Activated effector memory CD4-positive, alpha-beta T cell treated with Interleukin-2 at 50 U/mL for 16 hours (primary cell): ENCODE results near the gene CCDC148.

ENCODE experiments used
- DNase-seq: peaks from one replicate; pipeline ENCODE4 v3.0.0-alpha.2; 2020

CCDC148 gene

GRCh38 chr2:158204741-158205165 lies 251.8 kb downstream of the CCDC148 start:
- DNase-seq: no peak

GRCh38 chr2:158202161-158202815 lies 254.3 kb downstream of the CCDC148 start:
- no peak for DNase-seq

- no peak for DNase-seq
These were observed 256.5 kb downstream of the CCDC148 start for GRCh38 chr2:158199928-158200650.

DNA sequence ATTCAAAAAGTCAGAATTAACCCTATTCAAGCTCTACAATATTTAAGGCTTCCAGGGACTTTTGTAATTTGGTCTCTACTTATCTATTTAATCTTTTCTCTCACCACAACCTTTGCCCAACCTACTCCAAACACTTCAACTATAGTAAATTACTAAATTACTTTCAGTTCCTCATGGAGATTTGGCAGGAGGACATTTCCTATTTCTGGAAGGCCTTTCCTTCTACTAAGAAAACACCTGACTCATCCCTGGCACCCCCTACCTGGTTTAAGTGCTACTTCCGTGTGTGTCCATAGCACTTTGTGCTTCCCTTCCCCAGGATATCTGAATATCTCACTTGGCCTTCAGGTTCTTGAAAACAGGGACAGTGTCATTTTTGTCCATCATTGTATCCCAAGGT lies 258.6 kb downstream of the CCDC148 start:
- DNase-seq: no peak

DNA sequence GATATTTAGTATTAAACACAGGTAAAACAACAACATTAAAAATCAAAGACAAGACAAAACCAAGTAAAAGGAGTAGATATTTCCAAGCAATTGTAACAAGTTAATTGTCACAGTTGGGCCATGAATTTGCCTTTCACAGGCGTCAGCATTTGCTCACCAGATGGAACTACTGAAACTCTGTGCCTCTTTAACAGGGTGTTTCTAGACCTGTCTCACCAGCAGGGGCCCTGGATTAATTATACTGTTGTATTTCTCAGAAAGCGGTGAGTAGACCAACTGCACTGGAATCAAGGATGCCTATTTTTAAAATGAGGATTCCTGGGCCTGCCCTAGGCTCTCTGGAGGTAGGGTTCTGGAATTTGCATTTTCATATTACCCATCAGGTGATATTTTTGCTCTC lies 262.3 kb downstream of the CCDC148 start:
- DNase-seq: no peak

- DNase-seq: no peak
These were observed 263.8 kb downstream of the CCDC148 start for GRCh38 chr2:158192515-158193443.

- DNase-seq: no peak
These were observed 265.3 kb downstream of the CCDC148 start for GRCh38 chr2:158191076-158191895.

DNA sequence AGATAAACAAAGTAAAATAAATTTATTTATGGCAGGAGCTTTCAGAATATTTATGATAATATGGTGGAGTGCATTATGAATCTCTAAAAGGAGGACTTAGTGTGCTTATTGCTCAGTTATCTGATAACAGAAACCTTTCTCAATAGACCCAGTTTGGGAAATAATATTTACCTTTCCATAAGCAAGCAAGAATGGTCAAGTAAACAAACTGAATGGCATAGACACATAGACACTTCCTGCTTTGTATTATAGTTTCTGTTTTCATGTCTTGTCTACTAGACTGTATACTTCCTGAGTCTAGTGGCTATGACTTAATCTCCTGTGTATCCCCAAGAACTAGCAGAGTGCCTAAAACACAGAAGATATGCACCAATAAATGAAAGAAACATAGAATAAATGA lies 267.0 kb downstream of the CCDC148 start:
- no peak for DNase-seq

DNA sequence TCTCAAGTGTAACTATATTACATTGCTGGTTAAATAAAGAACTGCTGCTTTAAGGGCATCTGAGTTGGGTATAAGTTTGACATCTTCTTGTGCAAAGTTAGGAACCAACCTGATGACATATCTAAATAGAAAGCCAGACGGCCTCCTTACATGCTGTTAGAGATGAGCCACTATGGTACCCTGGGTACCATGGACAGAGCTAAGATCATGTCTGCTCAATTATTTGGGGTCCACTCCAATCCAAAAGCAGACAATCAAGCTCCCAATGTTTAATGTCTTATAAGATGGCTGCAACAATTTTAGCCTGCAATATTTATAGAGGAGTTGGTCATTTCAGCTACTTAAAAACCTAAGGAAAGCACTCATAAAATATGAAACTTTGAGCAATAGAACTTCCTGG lies 268.6 kb downstream of the CCDC148 start:
- no peak for DNase-seq

GRCh38 chr2:158184556-158185343 lies 271.8 kb downstream of the CCDC148 start:
- DNase-seq: no peak

GRCh38 chr2:158184001-158184400 lies 272.6 kb downstream of the CCDC148 start:
- no peak for DNase-seq

- no peak for DNase-seq
These were observed 273.8 kb downstream of the CCDC148 start for GRCh38 chr2:158182676-158183295.

GRCh38 chr2:158181171-158181570 lies 275.4 kb downstream of the CCDC148 start:
- no peak for DNase-seq

DNA sequence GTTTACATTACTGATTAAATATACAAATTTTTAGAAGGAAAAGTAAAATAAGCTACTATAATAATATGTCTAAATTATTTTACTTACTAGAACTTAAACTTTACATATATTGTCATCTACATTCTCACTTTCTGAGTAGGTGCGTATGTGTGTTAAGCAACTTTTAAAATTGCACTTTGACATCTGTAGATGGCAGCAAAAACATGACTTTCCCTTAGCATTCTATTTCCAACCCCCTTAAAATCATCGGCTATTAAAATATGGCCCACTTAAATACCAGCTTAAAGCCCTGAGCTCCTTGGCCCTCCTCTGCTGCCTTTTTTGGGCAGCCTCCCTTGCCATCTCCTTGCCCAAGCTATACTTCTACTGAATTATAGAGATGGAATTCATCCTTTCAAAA lies 276.9 kb downstream of the CCDC148 start:
- DNase-seq: no peak

DNA sequence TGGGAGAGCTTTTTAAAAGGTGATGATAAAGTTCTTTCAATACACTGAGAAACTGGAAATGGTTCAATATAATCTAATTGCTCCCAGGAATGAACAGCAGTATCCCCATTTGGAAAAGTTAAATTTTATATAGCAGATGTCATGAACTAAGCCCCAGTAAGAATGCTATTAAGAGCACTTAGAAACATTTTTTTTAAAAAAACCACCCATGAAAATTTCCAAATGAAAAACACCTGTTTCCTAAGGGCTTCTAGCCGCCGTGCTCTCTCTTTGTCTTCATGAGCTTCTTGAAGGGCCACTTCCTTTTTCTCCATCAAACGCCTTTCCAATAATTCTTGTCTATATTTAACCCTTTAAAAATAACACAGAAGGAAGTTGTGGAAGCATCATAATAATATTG lies 277.9 kb downstream of the CCDC148 start:
- no peak for DNase-seq

DNA sequence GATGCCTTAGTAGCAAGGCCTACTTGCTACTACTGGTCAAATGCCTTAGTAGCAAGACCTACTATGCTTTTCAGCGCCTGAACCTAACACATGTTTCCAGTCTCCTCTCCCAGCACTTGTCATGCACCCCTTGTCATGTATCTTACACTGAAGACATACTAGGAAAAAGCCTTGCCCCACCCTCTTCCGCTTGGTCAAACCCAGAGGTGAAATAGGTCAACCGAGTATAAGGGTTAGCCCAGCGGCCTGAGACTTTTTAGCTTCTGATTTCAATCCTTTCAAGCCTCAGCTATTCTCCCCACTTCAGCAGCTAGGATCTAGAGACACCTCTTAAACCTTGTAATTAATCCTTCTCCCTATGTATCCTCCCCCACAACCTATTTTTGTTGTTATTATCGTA lies 281.6 kb downstream of the CCDC148 start:
- DNase-seq: no peak

GRCh38 chr2:158174495-158174894 lies 282.1 kb downstream of the CCDC148 start:
- no peak for DNase-seq

DNA sequence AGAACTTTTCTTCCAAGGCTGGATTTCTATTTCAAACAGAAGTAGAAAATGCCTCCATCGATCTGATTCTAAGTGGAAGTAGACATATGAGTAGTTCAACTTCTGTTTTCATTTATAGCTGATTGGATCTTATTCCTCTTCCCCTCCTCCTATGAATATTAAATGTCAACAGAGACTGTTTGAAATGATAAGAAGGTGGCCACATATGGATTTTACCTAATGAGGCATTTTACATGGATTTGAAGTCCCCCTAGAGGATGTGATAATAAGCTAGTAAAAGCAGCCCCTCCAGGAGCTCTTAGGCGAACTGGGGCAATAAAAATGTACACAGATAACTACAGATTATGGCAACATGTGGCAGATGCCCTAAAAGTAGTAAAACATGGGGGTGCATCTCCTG lies 283.8 kb downstream of the CCDC148 start:
- no peak for DNase-seq

- no peak for DNase-seq
These were observed 302.0 kb downstream of the CCDC148 start for GRCh38 chr2:158154596-158154995.

- no peak for DNase-seq
These were observed 303.1 kb downstream of the CCDC148 start for GRCh38 chr2:158153270-158154015.
